ENCODE measurements around the gene CD200R1L. TPM values are rescaled to one million over a fixed set of nuclear protein-coding genes. Genes with fewer than 3 reads are reported as not detected.

The CD200R1L gene
- total RNA-seq, 1 donor from 2014 or later: not detected

DNA sequence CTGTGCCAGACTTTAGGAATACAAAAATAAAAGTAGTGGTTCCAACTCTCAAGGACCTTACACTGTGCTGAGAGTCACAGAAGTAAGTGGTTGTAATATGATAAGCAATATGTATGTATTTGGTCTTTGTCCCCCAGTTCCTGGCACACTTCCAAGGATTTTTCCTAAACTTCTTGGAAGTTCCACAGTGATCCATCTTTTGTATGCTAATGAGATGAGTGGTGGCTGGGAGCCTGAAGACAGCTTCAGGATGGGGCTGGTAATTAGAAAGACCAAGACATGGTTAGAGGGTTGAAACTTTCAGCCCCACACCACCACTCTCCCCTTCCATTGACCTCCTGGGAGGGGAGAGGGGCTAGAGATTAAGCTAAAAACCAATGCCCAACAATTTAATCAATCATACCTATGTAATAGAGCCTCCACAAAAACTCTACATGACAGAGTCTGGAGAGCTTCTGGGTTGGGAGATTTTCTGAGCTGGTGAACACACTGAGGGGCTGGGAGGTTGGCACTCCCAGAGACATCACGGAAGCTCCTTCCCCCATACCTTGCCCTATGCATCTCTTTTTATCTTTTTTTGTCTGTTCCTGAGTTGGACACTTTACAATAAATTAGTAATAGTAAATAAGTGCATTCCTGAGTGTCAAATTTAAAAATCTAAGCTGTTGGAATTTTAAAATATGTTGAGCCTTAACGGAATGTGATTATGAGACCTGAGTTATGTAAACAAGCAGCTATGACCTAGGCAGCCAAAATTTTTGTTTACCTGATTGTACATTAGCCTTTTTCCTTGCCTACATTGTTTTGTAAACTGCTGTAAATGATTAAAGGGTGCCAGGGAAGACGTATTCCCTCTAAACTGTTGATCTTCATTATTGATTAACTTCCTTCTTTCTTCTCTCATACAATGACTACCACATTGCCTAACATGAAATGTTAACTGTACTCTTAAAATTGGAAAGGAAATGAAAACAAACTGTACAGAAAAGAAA is 24.3 kb downstream of the CD200R1L start:
- DNase-seq (ENCODE audit: low spot score): no peak

DNA sequence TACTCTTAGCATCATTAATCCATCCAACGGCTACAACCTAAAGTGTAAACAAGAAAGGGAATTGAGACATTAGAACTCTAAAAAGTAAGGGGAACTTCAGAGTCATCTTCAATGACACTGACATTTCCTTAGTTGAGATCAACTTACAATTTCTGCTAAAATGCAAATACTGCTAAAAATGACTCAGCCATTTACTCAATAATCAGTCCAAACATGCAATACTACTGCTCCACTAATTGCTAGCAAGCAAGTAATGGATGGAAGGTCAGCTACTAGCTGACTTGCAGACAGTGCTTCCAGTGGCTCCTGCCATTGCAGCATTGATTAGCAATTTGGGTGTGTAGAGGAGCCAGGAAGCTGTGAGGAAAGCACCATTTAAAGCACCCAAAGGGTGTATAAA is 28.4 kb downstream of the CD200R1L start:
- no peak for DNase-seq (ENCODE audit: low spot score)

GRCh38 chr3:112817797-112818196 is 28.9 kb downstream of the CD200R1L start:
- no peak for DNase-seq (ENCODE audit: low spot score)

DNA sequence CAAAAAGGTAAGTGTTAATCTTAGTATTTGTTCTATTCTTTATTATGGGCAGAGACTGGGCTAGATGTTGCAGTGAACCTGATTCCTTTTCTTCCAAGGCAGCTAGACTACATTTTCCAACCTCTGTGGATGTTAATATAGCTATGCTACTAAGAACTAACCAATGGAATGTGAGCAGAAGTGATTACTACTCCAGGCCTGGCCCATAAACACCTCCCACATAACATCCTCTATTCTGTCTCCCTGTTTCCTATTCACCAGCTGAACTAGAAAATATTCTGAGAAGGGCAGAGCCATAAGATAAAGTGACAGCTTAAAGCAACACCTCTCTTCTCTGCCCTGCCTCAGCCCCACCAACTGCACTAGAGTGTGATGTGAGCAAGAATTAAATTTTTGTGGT is 29.4 kb downstream of the CD200R1L start:
- DNase-seq (ENCODE audit: low spot score): no peak

DNA sequence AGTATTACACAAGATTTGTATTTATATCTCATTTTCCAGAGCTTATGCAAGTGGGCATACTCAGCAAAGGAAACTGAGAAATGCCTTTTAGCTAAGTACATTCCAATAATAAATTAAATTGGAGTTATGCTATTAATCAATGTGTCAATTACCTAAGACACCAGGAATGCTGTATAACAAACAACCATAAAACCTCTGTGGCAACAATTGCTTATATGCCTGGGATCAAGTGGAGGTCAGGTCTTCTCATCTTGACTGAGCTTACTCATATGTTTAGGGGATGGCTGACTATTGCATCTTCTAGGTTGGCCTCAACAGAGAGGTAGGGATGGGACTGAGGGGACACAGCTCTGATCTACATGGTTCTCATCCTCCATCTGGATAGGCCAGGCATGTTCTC is 30.7 kb downstream of the CD200R1L start:
- no peak for DNase-seq (ENCODE audit: low spot score)

- DNase-seq (ENCODE audit: low spot score): peak; percentile 83
Measured at GRCh38 chr3:112814266-112814665, 32.4 kb downstream of the CD200R1L start.

- peak; percentile 49 for DNase-seq (ENCODE audit: low spot score)
Measured at GRCh38 chr3:112813723-112814171, 32.9 kb downstream of the CD200R1L start.

- no peak for DNase-seq (ENCODE audit: low spot score)
Measured at GRCh38 chr3:112813016-112813415, 33.6 kb downstream of the CD200R1L start.

- peak; percentile 20 for DNase-seq (ENCODE audit: low spot score)
Measured at GRCh38 chr3:112811917-112812660, 34.6 kb downstream of the CD200R1L start.

DNA sequence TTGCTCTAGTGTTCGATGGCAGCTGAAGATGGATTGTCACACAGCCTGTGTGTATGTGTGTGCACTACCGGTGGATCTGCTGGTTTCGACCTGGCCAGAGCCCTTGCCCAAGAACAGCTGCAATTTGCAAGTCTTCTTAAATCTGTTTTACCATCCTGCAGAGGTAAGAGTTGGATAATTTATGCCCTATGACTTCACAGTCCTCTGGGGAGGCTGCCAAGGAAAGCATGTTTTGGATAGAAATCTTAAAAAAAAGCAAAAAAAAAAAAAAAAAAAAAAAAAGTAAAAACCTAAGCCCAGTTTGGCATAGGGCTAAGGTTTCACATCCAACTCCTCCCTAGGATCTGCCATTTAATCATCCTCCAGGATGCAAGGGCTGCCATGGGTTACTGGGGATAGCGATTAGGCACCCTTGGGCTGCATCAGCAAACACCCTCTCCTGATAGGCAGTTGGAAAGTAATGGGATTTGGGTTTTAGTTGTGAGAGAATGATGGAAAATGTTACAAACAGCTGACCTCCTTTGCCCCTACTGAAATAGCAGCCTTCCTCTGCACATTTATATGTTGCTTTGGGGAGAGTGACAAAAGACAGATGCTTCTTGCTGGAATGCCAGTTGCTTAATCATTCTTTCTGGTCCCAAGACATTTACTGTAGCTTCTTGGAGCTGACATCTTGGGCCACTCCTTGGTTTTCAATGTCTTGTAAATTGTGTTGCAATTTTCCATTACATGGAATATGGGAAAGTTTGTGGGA is 35.4 kb downstream of the CD200R1L start:
- DNase-seq (ENCODE audit: low spot score): peak; percentile 99

- peak; percentile 19 for DNase-seq (ENCODE audit: low spot score)
Measured at GRCh38 chr3:112810561-112810960, 36.1 kb downstream of the CD200R1L start.

DNA sequence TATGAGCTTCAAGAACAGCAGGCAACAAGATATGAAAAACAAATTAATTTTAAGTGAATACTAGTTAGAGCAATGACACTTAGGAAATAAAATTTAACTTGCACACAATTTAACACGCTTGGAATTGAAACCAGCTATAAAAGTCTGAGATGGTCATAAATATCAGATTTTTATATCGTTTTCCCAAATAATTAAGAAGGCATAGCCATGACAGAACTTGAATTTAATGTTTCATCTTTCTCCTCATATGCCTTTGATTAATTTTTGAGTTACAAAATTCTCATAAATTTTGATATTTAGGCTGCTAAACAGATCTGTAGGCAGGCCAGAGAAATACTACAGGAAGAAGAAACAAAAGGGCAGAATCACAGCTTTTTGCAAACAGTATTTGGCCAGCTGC is 38.5 kb downstream of the CD200R1L start:
- DNase-seq (ENCODE audit: low spot score): no peak

- DNase-seq (ENCODE audit: low spot score): no peak
Measured at GRCh38 chr3:112807685-112808084, 39.0 kb downstream of the CD200R1L start.

- no peak for DNase-seq (ENCODE audit: low spot score)
Measured at GRCh38 chr3:112806903-112807302, 39.8 kb downstream of the CD200R1L start.

GRCh38 chr3:112805126-112805525 is 41.5 kb downstream of the CD200R1L start:
- no peak for DNase-seq (ENCODE audit: low spot score)

- DNase-seq (ENCODE audit: low spot score): no peak
Measured at GRCh38 chr3:112804021-112804420, 42.6 kb downstream of the CD200R1L start.

GRCh38 chr3:112803467-112803866 is 43.2 kb downstream of the CD200R1L start:
- no peak for DNase-seq (ENCODE audit: low spot score)

DNA sequence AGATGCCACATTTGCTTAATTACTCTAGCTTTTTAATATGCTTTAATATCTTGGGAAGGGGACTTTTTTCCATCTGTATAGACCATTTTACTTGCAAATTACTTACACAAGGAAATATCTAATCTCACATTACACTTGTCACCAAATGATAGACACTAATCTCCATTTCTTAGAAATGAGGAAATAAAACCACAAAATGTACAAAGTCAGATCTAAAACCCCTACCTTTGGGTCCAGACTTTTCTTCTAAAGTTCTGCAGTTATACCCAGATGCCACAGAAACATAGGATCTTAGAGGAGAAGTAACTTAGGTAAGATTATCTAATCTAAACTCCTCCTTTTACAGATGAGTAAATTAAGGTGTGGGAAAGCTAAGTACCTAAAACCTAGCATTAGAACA is 44.3 kb downstream of the CD200R1L start:
- DNase-seq (ENCODE audit: low spot score): no peak

DNA sequence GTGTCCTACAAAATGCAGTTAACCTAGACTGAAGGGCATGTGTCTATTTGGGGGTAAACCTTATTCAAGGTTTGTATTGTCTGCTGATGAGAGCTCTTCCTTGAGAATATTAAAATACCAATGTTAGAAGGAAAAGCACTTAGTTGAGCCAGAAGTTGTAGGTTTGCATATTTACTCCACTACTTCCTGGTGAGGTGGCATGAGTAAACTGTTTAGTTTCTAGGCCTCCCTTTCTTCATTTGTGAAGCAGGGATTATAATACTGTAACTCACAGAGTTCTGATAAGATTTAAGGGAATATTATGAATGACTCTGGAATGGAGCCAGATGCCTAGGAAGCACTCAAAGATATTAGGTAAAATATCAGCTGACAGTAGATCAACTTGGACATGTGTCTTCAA is 46.7 kb downstream of the CD200R1L start:
- no peak for DNase-seq (ENCODE audit: low spot score)

DNA sequence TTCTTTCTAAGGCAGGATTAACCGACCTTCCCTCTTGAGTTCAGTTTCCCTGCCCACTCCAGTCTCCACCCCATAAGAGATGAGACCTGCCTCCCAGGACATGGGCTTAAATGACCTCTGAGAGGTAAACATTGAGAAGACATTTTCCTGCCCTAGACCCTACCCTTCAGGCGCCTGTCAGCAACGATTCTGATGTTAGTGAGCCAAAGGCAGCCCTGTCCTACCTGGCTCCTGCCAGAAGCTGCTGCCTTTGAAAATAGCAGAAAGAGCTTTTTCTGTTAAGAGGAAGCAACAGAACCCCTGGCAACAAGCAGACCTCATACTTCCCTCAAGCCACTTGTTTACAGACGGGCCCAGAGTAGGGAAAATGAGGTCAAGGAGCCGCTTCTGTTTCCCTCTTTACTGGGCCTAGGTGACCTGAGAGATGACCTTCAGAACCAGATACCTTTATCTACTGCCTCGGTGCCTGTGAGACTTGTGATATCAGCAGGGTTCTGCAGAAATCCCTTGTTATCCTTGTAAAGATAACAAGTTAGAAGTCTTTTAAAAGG is 52.0 kb downstream of the CD200R1L start:
- peak; percentile 95 for DNase-seq (ENCODE audit: low spot score)

DNA sequence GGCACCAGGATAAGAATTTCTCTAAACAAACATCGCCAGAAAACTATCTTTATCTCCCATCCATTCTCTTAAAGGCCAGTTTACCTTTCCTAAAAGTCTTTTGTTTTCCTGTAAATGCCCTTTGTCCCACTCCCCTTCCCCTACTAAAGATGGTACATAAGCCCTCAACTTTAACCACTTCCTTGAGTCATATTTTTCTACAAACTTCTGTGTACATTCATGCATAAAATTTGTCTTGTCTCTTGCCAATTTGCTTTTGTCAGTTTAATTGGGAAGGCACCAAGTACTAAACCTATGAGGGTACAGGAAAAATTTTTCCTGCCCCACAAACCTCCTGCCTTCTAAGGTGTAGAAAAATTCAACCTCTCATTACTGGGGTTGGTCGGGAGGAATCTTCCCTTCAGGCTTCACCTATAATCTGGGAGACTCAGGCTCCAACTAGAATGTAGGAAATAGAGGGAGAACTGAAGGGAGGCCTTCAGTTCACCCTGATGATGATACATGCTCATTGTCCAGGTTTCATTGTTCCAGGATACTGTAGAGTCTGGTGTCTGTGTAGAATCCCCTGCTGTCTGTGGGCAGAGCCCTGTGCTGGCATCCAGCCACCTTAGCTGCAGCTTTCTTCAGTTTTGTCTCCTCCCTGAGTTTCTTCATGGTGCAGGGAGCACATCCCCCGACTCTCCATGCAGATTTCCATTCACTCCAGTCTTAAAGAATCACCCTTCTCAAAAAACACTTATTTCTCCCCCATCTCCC is 53.2 kb downstream of the CD200R1L start:
- peak; percentile 49 for DNase-seq (ENCODE audit: low spot score)
